Measurements from ENCODE around the gene KCNJ6.

The KCNJ6 gene

GRCh38 chr21:37746849-37747248 is 169.4 kb downstream of the KCNJ6 start:
- in situ Hi-C loops (cut with HindIII; ENCODE audit: low sequenced_read_pairs) = no loop called here

DNA sequence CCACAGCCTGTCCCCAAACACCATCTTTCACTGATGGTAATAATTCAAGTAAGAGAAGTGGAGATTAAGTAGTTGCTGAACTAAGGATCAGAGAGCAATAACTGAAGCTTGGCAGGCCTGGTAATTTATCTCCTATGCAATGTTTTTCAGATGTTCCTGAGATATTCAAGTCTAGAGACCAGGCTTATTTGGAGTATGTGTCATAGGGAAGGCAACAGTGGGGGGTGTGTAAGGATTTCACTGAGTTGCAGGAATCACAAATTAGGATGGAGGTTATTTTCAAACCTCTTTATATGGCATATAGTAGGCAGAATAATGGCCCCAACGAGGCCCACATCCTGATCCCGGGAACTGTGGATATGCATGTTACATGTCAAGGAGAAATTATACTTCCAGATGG is 171.7 kb downstream of the KCNJ6 start:
- in situ Hi-C loops (cut with HindIII; ENCODE audit: low sequenced_read_pairs) = loop anchor here (5.0 kb wide), 1 partner anchor 72 kb away; no protein-coding TSS in a partner anchor

DNA sequence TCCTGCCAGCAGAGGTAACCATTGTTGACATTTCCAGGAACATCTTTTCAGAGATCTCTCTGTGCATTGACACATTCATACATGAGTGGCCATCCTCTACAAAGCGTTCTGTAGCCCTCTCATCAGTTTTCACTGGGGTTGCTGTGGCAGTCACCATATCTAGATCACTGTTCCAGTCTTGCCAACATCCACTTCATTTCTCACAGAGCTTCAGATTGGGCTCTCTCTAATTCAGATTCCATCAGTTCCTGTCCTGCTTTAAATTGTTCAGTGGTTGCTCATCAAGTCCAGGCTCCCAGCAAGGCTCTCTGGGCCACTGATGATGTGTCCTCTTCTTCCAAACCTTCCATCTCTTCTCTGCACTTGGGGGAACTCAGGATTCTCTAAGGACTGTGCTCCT is 173.7 kb downstream of the KCNJ6 start:
- in situ Hi-C loops (cut with HindIII; ENCODE audit: low sequenced_read_pairs) = loop anchor here (5.0 kb wide), 1 partner anchor 70 kb away; no protein-coding TSS in a partner anchor

- in situ Hi-C loops (cut with HindIII; ENCODE audit: low sequenced_read_pairs) = loop anchor here (5.0 kb wide), 1 partner anchor 70 kb away; no protein-coding TSS in a partner anchor
Measured at GRCh38 chr21:37742115-37742514, 174.1 kb downstream of the KCNJ6 start.

DNA sequence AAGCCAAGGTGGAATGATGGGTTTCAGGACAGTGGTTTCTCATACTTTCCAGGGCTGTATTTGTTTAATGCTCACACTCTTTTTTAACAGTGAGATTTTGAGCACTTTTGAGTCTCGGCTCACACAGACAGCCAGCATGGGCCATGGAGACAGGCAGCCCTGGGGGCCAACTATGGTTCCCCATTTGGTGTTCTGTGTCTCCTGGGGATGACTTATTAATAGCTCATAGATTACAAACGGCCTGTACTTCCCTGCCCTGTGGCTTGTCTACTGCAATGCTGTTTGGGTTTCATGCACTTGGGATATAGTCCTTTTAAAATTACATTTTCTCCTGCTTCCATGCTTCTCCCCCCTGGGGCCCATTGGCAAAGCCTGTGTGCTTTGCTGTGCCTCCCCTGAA is 178.3 kb downstream of the KCNJ6 start:
- in situ Hi-C loops (cut with HindIII; ENCODE audit: low sequenced_read_pairs) = no loop called here

- in situ Hi-C loops (cut with HindIII; ENCODE audit: low sequenced_read_pairs) = no loop called here
Measured at GRCh38 chr21:37737507-37737906, 178.8 kb downstream of the KCNJ6 start.

GRCh38 chr21:37734846-37735245 is 181.4 kb downstream of the KCNJ6 start:
- in situ Hi-C loops (cut with HindIII; ENCODE audit: low sequenced_read_pairs) = no loop called here

DNA sequence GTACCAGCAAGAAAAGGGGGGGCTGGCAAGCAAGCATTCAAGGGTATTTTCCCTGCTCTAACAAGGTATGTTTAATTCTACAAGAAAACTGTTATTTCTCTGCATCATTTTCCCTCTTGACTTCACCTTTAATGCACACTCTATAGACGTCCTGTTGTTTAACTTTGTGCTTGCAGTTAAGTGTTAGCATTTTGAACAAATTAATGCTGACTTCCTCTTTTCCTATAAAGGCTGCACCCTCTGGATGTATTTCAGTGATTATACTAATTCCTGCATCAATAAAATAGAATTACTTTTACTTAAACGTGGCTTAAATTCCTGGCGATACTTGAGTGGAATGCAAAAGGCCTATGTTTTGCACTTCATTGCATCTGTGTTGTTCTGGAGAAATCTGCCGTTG is 183.3 kb downstream of the KCNJ6 start:
- in situ Hi-C loops (cut with HindIII; ENCODE audit: low sequenced_read_pairs) = no loop called here

DNA sequence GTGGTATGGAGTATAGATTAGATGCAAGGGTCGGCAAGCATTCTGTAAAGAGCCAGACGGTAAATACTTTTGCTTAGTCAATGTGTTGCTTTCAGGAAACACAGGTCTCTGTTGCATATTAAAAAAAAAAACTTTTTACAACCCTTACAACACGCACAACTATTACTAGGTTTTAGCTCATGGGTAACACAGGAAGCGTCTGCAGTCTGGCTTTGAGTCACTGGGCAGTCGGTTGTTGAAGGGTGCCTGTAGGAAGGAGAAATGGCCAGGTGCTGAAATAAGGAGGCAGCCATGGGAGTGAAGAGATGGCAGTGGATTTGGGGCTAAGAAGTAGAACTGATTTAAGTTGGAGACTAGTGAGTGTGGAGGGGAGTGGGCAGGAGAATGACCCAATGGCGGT is 192.1 kb downstream of the KCNJ6 start:
- in situ Hi-C loops (cut with HindIII; ENCODE audit: low sequenced_read_pairs) = loop anchor here (25.0 kb wide), 2 partner anchors 438 to 638 kb away; no protein-coding TSS in a partner anchor

DNA sequence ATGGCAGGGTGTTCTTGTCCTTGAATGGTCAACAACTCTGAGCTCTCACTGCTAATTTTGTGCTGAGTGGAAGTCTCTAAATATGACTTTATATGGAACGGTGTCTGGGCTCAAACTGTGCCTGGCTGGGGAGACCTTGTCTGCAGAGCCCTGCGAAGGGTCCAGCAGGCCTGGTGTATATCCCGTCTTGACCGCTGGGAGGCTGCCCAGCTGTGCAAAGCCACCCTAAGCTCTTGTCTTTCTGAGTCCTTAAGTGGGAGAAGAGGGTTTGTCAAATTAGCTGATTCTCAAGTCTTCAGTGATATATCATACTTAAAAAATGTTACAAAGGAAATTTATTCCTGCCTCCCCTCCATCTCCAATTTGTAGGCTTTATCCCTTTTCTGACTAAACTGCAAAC is 198.7 kb downstream of the KCNJ6 start:
- in situ Hi-C loops (cut with HindIII; ENCODE audit: low sequenced_read_pairs) = loop anchor here (25.0 kb wide), 2 partner anchors 445 to 645 kb away; no protein-coding TSS in a partner anchor

DNA sequence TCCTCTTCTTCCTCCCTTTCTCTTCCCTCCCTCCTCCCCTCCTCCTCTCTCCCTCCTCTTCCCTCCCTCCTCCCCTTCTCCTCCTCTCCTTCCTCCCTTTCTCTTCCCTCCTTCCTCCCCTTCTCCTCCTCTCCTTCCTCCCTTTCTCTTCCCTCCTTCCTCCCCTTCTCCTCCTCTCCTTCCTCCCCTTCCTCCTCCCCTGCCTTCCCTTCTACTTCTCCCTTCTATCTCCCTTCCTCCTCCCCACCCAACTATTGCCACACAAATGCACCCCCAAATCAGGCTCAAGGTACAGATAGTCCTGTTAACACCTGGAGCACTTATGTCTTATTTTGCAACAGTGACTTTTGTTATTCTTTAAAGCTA is 203.7 kb downstream of the KCNJ6 start:
- in situ Hi-C loops (cut with HindIII; ENCODE audit: low sequenced_read_pairs) = loop anchor here (25.0 kb wide), 2 partner anchors 450 to 650 kb away; no protein-coding TSS in a partner anchor

GRCh38 chr21:37711836-37712568 is 204.3 kb downstream of the KCNJ6 start:
- in situ Hi-C loops (cut with HindIII; ENCODE audit: low sequenced_read_pairs) = loop anchor here (25.0 kb wide), 2 partner anchors 450 to 650 kb away; no protein-coding TSS in a partner anchor

DNA sequence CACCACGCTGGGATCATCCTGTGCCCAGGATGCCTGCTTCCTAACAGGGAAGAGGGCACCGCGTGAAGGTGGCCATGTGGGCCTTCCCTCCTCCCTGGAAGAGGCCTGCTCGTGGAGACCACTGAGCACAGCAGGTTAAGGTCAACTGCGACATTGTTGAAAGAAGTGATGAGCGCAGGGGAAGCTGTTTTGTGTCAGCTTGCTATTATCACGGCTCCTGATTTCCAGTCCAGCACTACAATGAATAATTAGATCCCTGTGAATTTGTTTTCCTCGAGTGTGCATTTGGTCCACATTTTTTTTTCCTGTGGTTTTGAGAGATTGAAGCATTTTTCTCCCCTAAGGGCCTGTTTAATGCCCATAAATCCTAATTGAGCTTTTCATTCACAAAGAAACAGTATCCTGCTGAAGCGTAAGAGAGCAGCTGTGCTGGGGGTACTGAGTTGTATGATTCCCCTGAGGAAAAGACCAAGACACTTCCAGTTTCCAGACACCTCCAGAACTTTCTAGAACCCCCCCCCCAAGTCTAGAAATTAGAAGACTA is 204.9 kb downstream of the KCNJ6 start:
- in situ Hi-C loops (cut with HindIII; ENCODE audit: low sequenced_read_pairs) = loop anchor here (25.0 kb wide), 2 partner anchors 451 to 651 kb away; no protein-coding TSS in a partner anchor

GRCh38 chr21:37710546-37711285 is 205.5 kb downstream of the KCNJ6 start:
- in situ Hi-C loops (cut with HindIII; ENCODE audit: low sequenced_read_pairs) = loop anchor here (25.0 kb wide), 2 partner anchors 452 to 652 kb away; no protein-coding TSS in a partner anchor

DNA sequence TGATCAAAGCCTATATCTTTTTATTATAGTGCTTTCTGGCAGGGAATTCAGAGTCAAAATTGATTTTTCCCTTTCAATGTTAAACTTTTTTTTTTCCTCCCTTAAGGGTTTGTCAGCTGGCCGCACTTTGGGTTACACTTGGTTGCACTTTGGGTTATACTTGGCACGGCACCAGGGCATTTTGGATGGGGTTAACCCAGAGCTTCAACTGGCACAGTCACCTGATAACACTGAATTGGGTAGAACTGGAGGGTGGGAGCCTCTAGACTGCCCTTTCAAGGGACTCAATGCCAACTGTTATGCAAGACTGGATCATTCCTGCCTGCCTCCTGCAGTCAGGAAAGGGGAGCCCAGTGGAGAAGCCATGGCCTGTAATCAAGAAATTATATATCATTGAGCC is 211.5 kb downstream of the KCNJ6 start:
- in situ Hi-C loops (cut with HindIII; ENCODE audit: low sequenced_read_pairs) = loop anchor here (25.0 kb wide), 2 partner anchors 458 to 658 kb away; no protein-coding TSS in a partner anchor

GRCh38 chr21:37702241-37702640 is 214.0 kb downstream of the KCNJ6 start:
- in situ Hi-C loops (cut with HindIII; ENCODE audit: low sequenced_read_pairs) = loop anchor here (25.0 kb wide), 2 partner anchors 460 to 660 kb away; no protein-coding TSS in a partner anchor

- in situ Hi-C loops (cut with HindIII; ENCODE audit: low sequenced_read_pairs) = loop anchor here (25.0 kb wide), 2 partner anchors 462 to 662 kb away; no protein-coding TSS in a partner anchor
Measured at GRCh38 chr21:37700641-37701202, 215.5 kb downstream of the KCNJ6 start.

GRCh38 chr21:37699024-37699775 is 217.1 kb downstream of the KCNJ6 start:
- in situ Hi-C loops (cut with HindIII; ENCODE audit: low sequenced_read_pairs) = no loop called here

GRCh38 chr21:37696936-37697335 is 219.3 kb downstream of the KCNJ6 start:
- in situ Hi-C loops (cut with HindIII; ENCODE audit: low sequenced_read_pairs) = no loop called here

DNA sequence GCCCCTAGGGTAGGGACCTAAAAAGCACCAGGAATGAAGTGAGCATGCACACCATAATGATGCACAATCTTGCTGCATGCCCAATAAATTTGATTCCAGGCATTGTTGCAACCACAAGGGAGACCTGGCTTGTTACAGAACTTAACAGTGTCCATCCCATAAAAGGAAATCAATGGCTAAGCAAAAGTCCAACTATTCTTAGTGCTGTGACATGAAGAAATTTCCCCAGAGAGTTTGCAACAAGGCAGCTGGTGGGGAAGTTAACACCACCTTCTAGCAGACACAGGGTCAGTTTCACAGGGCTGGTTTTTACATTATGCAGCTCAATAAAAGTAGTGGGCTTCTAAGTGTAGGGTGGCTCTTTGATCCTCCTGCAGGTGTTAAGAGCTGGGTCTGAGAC is 221.1 kb downstream of the KCNJ6 start:
- in situ Hi-C loops (cut with HindIII; ENCODE audit: low sequenced_read_pairs) = no loop called here

Measured in DLD1 (cell line).